ENCODE data around the gene TACR1.

- TF ChIP-seq CTCF (IDR thresholded peaks at IDR 0.05; ENCODE audit: control extremely low read depth in 1 of 3, insufficient read depth in 1 of 3, low read depth in 1 of 3, low read length in 3 of 3) (peak; percentile 28 to 35 (median 33)), USF2 (IDR thresholded peaks at IDR 0.05; ENCODE audit: low read length) (no peak), HDAC6 (IDR thresholded peaks at IDR 0.05; ENCODE audit: low read depth, low read length) (no peak)
Observed at GRCh38 chr2:75130171-75130570, 69.1 kb downstream of the TACR1 start.

Data from H1 (cell line).